ENCODE data around the gene ST8SIA6.

DNA sequence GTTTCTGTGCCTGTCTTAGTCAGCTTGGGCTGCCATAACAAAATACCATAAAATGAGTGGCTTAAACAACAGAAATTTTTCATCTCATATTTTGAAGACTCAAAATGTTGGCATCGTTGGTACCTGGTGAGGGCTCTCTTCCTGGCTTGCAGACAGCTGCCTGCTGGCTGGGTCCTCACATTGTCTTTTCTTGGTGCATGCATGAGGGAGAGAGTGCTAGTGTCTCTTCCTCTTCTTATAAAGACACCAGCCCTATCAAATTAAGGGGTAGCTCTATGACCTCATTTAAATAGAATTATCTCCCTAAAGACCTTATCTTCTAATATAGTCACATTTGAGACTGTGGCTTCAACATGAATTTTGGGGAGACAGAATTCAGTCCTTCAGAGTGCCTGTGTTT is 39.9 kb downstream of the ST8SIA6 start:
- TF ChIP-seq EP300 (IDR thresholded peaks at IDR 0.05; ENCODE audit: borderline replicate concordance in 1 of 2, control insufficient read depth in 1 of 2, low read depth in 2 of 2, low read length in 2 of 2): no peak
- no peak for TF ChIP-seq JUND (IDR thresholded peaks at IDR 0.05; ENCODE audit: low read depth, low read length)
- TF ChIP-seq CTCF (IDR thresholded peaks at IDR 0.05 in 2 of 3, conservative IDR thresholded peaks at IDR 0.05 in 1 of 3; ENCODE audit: control insufficient read depth in 2 of 3, extremely low read depth in 1 of 3, insufficient read depth in 1 of 3, low read depth in 3 of 3, low read length in 3 of 3): no peak
- TF ChIP-seq, protein P1, sequence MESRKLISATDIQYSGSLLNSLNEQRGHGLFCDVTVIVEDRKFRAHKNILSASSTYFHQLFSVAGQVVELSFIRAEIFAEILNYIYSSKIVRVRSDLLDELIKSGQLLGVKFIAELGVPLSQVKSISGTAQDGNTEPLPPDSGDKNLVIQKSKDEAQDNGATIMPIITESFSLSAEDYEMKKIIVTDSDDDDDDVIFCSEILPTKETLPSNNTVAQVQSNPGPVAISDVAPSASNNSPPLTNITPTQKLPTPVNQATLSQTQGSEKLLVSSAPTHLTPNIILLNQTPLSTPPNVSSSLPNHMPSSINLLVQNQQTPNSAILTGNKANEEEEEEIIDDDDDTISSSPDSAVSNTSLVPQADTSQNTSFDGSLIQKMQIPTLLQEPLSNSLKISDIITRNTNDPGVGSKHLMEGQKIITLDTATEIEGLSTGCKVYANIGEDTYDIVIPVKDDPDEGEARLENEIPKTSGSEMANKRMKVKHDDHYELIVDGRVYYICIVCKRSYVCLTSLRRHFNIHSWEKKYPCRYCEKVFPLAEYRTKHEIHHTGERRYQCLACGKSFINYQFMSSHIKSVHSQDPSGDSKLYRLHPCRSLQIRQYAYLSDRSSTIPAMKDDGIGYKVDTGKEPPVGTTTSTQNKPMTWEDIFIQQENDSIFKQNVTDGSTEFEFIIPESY (IDR thresholded peaks at IDR 0.05): no peak
- TF ChIP-seq RAD21 (IDR thresholded peaks at IDR 0.05; ENCODE audit: insufficient read depth, low read depth, low read length): no peak
- TF ChIP-seq CBFB (IDR thresholded peaks at IDR 0.05; ENCODE audit: low read depth): no peak
- no peak for TF ChIP-seq POLR2AphosphoS2 (IDR thresholded peaks at IDR 0.05; ENCODE audit: low read depth, low read length)
- no peak for TF ChIP-seq ATF7 (IDR thresholded peaks at IDR 0.05; ENCODE audit: low read depth)
- TF ChIP-seq KLF5 (IDR thresholded peaks at IDR 0.05; ENCODE audit: partially characterized antibody): no peak
- TF ChIP-seq TCF7 (IDR thresholded peaks at IDR 0.05; ENCODE audit: borderline replicate concordance): no peak
- TF ChIP-seq MAX (IDR thresholded peaks at IDR 0.05; ENCODE audit: low read depth, low read length): no peak
- no peak for TF ChIP-seq GABPA (IDR thresholded peaks at IDR 0.05; ENCODE audit: low read depth)
- no peak for TF ChIP-seq EZH2 (IDR thresholded peaks at IDR 0.05; ENCODE audit: borderline replicate concordance, control insufficient read depth, low read depth, low read length)

Data from GM12878 (cell line).